GM18873 (cell line): ENCODE results near the gene FREM1.
"Not testable (repeated sequence)": the region's sequence is repeated elsewhere in the genome, so short reads cannot be mapped to it uniquely, and the experiment has no call there.

Source experiments
- ATAC-seq: cut with Tn5 transposase; IDR thresholded peaks from one replicate; pipeline ENCODE4 v1.9.1; 2021; ENCODE audit warnings: mild to moderate bottlenecking, moderate library complexity, moderate number of reproducible peaks; ENCODE audit not compliant: unreplicated experiment, low FRiP score

Gene FREM1, protein sequence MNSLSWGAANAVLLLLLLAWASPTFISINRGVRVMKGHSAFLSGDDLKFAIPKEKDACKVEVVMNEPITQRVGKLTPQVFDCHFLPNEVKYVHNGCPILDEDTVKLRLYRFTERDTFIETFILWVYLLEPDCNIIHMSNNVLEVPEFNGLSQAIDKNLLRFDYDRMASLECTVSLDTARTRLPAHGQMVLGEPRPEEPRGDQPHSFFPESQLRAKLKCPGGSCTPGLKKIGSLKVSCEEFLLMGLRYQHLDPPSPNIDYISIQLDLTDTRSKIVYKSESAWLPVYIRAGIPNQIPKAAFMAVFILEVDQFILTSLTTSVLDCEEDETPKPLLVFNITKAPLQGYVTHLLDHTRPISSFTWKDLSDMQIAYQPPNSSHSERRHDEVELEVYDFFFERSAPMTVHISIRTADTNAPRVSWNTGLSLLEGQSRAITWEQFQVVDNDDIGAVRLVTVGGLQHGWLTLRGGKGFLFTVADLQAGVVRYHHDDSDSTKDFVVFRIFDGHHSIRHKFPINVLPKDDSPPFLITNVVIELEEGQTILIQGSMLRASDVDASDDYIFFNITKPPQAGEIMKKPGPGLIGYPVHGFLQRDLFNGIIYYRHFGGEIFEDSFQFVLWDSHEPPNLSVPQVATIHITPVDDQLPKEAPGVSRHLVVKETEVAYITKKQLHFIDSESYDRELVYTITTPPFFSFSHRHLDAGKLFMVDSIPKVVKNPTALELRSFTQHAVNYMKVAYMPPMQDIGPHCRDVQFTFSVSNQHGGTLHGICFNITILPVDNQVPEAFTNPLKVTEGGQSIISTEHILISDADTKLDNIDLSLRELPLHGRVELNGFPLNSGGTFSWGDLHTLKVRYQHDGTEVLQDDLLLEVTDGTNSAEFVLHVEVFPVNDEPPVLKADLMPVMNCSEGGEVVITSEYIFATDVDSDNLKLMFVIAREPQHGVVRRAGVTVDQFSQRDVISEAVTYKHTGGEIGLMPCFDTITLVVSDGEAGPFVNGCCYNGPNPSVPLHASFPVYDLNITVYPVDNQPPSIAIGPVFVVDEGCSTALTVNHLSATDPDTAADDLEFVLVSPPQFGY (N-terminal part only)

GRCh38 chr9:14909961-14910805, at the start of gene FREM1:
TSS of gene FREM1 (minus strand) at chr9:14910428. CDS start at chr9:14868977, 41,451 bp downstream.
- ATAC-seq: no peak

- ATAC-seq: no peak
Measured at GRCh38 chr9:14958989-14959388, 48.8 kb upstream of the FREM1 start.

DNA sequence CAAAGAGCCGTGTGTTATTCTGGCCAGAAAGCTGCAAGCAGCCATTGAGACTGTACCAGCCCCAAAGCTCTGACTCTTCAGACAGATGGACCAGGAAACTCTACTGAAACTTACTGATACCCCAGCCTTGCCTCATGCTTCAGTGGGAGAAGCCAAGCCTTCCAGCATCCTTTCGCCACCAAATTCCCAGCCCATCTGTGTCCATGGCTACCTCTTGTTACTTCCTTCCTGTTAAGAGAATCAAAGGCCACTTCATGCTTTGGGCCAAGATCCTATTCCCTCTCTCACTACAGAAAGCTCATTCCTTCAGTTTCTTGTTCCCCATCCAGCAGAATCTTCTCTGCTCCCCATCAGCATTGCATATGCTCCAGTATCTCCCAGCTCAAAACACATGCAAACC, 46.9 kb upstream of the FREM1 start:
- no peak for ATAC-seq

GRCh38 chr9:14956208-14956607, 46.0 kb upstream of the FREM1 start:
- ATAC-seq: no peak

GRCh38 chr9:14945351-14945750, 35.1 kb upstream of the FREM1 start:
- no peak for ATAC-seq

DNA sequence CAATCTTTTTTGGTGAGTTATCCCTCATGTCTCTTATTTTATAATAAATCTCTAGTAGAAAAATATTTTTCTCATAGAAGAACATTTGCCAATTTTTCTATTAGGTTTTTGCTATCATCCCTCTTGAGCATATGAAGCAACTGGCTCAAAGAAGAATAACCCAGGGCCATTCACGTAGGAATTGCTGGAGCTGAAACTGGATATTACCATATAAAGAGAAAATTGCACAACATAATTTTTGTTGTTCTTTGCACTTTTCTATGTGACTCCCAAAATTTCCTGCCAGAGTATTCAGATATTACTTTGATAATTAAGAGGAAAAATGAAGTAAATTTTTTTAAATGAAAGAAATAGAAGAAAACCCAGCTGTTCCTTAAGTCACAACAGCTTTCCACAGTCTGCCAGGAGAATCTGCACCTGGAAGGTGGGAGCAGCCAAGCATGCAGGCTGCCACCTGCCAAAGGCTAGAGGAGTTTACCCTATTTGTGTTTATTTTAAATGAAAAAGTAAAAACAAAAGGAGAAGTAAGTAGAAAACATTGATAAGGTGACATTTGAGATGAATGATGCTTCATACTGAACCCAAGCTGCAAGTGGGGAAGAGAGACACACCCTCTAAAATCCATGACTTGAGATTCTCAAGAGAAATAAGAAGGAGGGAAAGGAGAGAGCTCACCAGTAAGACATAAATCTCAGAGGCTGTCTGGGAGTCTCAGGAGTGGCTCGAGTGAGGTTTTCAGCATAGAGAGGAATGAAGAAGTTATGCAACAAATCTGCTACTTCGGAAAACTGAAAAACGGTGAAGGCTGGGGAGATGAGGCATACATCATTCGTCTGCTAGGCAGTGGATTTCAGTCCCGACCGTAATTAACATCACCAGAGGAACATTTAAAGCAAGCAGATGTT, 31.5 kb upstream of the FREM1 start:
- no peak for ATAC-seq

DNA sequence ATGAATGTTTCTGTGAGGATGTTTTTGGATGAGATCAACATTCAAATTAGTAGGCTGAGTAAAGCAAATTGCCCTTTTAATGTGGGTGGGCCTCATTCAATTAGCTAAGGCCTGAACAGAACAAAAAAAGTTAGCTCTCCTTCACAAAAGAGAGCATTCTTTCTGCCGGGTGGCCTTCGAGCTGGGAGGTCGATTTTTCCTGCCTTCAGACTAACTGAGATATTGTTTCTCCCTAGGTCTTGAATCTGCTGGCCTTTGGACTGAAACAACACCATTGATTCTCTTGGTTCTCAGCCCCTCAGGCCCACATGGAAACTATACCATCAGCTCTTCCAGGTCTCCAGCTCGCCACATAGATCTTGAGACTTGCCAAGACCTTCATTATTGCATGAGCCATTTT, 29.1 kb upstream of the FREM1 start:
- no peak for ATAC-seq

- ATAC-seq: no peak
Measured at GRCh38 chr9:14937216-14937615, 27.0 kb upstream of the FREM1 start.

DNA sequence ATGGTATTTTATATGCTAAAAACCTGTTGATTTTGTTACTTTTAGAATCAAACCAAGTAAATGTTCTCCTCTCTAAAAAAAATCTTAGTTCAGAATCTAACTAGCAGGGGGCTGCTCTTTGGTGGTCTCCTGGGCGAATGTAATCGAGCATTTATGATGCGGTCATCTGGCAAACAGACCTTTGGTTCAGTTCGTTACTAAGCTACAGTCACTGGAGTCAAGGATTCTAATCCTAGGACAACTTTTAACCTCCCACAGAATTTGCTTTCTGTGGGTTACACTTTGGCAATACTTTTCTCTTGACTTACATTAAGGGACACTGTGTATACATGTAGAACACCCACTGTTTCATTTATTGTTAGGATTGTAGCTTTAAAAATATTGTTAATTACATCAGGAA, 26.3 kb upstream of the FREM1 start:
- ATAC-seq: no peak

GRCh38 chr9:14935964-14936363, 25.7 kb upstream of the FREM1 start:
- no peak for ATAC-seq

DNA sequence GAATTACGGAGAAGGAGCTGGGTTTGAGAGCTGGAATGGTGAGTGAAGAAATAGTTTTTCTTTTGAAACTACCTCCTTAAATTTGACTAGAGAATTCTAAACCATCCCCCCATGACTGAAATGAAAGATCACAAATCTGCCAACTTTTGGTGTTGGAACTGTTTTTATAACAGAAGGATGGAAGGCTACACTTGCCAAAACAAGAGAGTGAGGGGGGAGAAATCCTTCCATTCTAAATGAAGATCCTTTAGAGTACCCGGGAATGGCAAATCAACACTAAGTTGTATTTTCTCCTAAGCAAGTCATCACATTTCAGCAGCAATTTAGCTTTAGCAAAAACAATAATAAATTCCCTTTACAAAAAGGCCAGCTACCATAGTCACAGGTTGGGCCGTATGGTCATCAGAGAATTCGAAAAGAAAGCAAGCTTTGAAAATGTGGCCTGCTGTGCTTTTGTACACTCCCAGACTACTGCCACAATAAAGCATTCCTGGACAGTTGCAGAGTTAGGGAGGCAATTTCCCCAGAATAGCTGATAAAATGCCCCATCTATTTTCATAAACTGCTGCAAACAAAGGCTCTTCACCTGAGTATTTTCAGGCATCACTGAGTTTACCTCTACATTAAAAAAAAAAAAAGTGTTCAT, 25.0 kb upstream of the FREM1 start:
- ATAC-seq: no peak

DNA sequence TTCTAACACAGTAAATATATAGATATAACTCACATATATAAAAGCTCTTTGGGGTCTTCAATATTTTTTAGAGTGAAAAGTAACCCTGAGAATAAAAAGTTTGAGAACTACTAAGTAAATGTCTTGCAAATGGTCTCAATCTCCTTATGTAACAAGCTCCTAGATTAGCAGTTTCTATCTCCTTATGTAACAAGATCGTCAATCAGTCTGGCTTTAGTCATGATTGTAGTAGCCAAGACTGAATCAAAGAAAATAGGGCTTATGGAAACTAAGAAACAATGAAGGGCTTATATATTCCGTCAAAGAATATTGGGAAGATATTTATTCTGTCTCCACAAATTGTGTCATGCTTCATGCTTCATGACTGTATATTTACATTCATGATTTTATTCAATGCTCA, 22.4 kb upstream of the FREM1 start:
- ATAC-seq: no peak

DNA sequence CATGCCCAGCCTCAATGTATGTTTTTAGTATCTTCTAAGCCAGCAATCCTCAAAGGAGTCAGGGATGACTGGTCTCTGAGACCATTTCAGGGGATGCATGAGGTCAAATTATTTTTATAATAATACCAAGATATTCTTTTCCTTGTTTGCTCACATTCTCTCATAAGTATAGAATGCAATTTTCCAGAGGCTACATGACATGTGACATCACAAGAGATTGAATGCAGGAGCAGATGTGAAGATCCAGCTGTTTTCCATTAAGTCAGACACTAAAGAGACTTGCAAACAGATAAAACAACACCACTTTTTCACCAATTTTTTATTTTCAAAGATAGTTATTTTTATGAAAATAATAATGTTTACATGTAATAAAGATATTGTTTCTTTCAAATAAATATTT, 22.0 kb upstream of the FREM1 start:
- no peak for ATAC-seq

- no peak for ATAC-seq
Measured at GRCh38 chr9:14926941-14927624, 16.9 kb upstream of the FREM1 start.

GRCh38 chr9:14924230-14925219, 14.3 kb upstream of the FREM1 start:
- no peak for ATAC-seq

GRCh38 chr9:14923701-14924100, 13.5 kb upstream of the FREM1 start:
- no peak for ATAC-seq

DNA sequence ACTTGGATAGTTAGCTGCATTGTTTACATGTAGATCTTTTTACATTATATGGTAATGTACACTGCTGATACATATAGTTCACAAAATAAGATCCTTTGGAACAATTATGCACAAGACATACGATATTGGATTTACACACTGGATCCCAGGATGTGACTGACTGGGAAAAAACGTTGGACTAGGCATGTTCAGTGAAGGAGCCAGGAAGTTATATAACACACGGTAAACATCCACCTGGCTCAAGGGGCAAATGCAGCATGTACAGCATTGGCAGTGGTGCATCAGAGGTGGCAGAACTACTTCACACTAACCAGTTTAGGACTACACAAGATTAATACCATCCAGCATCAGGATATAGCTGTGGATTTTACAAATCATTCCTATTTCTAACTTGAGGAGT, 10.6 kb upstream of the FREM1 start:
- not testable (repeated sequence) for ATAC-seq
